ENCODE data around the gene PRICKLE1.

Gene PRICKLE1

GRCh38 chr12:42474391-42474790 lies 115.2 kb downstream of the PRICKLE1 start:
- peaks cover 3% of the 10 kb centered on the region for H3K4me1 Mint-ChIP-seq
- H3K4me3 Mint-ChIP-seq, result no peak overlapping the region
- H3K27ac Mint-ChIP-seq (ENCODE audit: low read depth), result no peak overlapping the region
- DNase-seq (ENCODE audit: low spot score in 2 of 2) (no peak), ATAC-seq (replicated peaks; ENCODE audit: extremely low read depth, poor library complexity, severe bottlenecking) (no peak)
- H3K9me3 Mint-ChIP-seq, result no peaks in the 10 kb centered on the region
- H3K27me3 Mint-ChIP-seq, result peaks cover 75% of the 10 kb centered on the region
- H3K36me3 Mint-ChIP-seq (ENCODE audit: insufficient read depth), result peaks cover 2% of the 10 kb centered on the region

GRCh38 chr12:42473561-42473960 lies 116.0 kb downstream of the PRICKLE1 start:
- DNase-seq (ENCODE audit: low spot score in 2 of 2) (no peak), ATAC-seq (replicated peaks; ENCODE audit: extremely low read depth, poor library complexity, severe bottlenecking) (no peak)
- Mint-ChIP-seq H3K27me3 (peaks cover 75% of the 10 kb centered on the region), H3K27ac (ENCODE audit: low read depth) (no peak overlapping the region), H3K4me1 (peaks cover 7% of the 10 kb centered on the region), H3K4me3 (no peak overlapping the region), H3K9me3 (no peaks in the 10 kb centered on the region), H3K36me3 (ENCODE audit: insufficient read depth) (peaks cover 2% of the 10 kb centered on the region)

DNA sequence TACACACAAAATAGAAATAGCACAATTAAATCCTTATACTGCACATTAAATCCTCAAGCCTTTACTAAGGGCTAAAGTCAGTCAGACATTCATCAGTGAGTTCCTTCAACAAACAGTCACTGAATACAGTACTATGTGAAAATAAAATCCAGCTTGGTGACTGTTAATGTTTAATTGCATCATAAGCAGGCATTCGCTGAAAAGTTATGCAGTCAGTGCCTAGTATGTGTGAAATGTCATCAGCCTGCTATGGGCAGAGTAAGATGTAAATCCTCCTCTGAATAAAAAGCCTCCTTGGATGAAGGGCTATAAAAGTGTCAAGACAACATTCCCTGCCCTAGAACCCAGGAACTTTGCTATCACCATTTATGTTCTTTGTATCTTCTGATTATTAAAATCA lies 116.4 kb downstream of the PRICKLE1 start:
- H3K36me3 Mint-ChIP-seq (ENCODE audit: insufficient read depth), result peaks cover 2% of the 10 kb centered on the region
- H3K4me1 Mint-ChIP-seq, result peaks cover 7% of the 10 kb centered on the region
- H3K4me3 Mint-ChIP-seq, result no peak overlapping the region
- no peak overlapping the region for H3K27ac Mint-ChIP-seq (ENCODE audit: low read depth)
- no peak for ATAC-seq (replicated peaks; ENCODE audit: extremely low read depth, poor library complexity, severe bottlenecking)
- H3K27me3 Mint-ChIP-seq, result peaks cover 75% of the 10 kb centered on the region
- no peaks in the 10 kb centered on the region for H3K9me3 Mint-ChIP-seq
- no peak for DNase-seq (ENCODE audit: low spot score in 2 of 2)

DNA sequence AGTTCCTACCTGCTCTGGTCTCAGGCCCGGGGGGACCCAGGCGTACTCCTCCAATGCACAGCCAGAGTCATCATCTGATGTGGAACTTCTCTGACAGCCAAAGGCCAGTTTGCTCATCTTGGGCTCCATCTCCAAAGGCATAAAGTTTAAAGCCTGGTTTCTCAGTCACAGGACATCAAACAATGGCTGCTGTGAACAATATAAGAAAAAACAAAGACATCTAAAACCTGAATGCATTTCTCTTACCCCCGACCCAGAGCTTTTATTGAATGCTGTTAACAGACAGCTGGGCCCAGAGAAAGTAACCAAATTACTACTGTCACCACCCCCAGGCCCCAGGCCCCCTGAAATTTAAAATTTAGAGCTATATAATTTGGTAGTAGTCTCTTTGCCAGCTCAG lies 117.2 kb downstream of the PRICKLE1 start:
- DNase-seq (ENCODE audit: low spot score in 2 of 2) (no peak), ATAC-seq (replicated peaks; ENCODE audit: extremely low read depth, poor library complexity, severe bottlenecking) (no peak)
- H3K9me3 Mint-ChIP-seq, result no peaks in the 10 kb centered on the region
- peaks cover 69% of the 10 kb centered on the region for H3K27me3 Mint-ChIP-seq
- H3K4me1 Mint-ChIP-seq, result peaks cover 7% of the 10 kb centered on the region
- H3K27ac Mint-ChIP-seq (ENCODE audit: low read depth), result no peak overlapping the region
- peaks cover 2% of the 10 kb centered on the region for H3K36me3 Mint-ChIP-seq (ENCODE audit: insufficient read depth)
- no peak overlapping the region for H3K4me3 Mint-ChIP-seq

DNA sequence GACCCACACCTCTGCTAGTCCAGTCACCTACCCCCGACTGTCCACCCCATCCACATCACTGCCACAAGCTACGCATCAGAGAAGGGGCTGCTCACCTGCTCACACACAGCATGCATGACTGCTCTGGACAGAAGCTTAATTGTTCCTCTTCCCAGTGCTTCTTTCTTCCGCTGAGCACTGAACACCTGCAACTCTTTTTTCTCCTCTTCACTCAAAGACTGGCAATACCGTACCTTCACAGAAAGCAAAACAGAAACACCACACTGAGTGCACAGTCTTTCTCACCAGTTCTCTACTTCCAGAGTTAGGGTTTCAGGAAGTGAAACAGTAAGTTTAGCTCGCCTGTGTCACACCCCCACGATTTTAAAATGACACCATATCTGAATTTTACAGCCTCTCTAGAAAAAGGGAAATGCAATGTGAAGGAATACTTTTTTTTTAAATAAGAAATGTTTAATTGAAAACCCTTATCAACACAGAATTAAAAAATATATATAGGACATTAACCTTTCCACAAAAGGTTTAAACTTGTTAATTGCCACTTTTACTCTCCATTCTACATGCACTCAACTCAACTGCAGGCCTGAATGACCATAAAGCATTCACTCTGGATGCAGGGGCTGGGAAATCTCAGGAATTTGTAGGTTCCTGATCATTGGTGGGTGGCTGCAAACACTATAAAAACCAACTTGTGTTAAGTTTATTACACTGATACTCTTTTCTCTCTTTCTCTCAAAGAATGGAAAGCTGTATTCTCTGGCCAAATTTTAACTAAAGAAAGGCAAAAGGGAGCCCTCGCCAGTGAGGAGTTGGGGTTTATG lies 120.0 kb downstream of the PRICKLE1 start:
- DNase-seq (ENCODE audit: low spot score in 2 of 2) (no peak), ATAC-seq (replicated peaks; ENCODE audit: extremely low read depth, poor library complexity, severe bottlenecking) (peak; percentile 59)
- H3K4me1 Mint-ChIP-seq, result peaks cover 7% of the 10 kb centered on the region
- peaks cover 80% of the 10 kb centered on the region for H3K27me3 Mint-ChIP-seq
- peaks cover 2% of the 10 kb centered on the region for H3K36me3 Mint-ChIP-seq (ENCODE audit: insufficient read depth)
- H3K4me3 Mint-ChIP-seq, result peak overlapping the region; percentile 46
- H3K9me3 Mint-ChIP-seq, result no peaks in the 10 kb centered on the region
- H3K27ac Mint-ChIP-seq (ENCODE audit: low read depth), result no peak overlapping the region

- Mint-ChIP-seq H3K27ac (ENCODE audit: low read depth) (no peak overlapping the region), H3K4me1 (peaks cover 7% of the 10 kb centered on the region)
Measured at GRCh38 chr12:42468921-42469320, 120.6 kb downstream of the PRICKLE1 start.

GRCh38 chr12:42468341-42468821 lies 121.2 kb downstream of the PRICKLE1 start:
- no peak for DNase-seq (ENCODE audit: low spot score in 2 of 2)
- Mint-ChIP-seq H3K4me3 (no peak overlapping the region), H3K9me3 (no peaks in the 10 kb centered on the region), H3K27me3 (peaks cover 81% of the 10 kb centered on the region), H3K4me1 (peaks cover 7% of the 10 kb centered on the region), H3K36me3 (ENCODE audit: insufficient read depth) (peaks cover 2% of the 10 kb centered on the region), H3K27ac (ENCODE audit: low read depth) (no peak overlapping the region)
- no peak for ATAC-seq (replicated peaks; ENCODE audit: extremely low read depth, poor library complexity, severe bottlenecking)

More at GRCh38 chr12:42468921-42469320, 120.6 kb downstream of the PRICKLE1 start:
- Mint-ChIP-seq H3K27me3 (peaks cover 84% of the 10 kb centered on the region), H3K4me3 (peak overlapping the region; percentile 46), H3K9me3 (no peaks in the 10 kb centered on the region), H3K36me3 (ENCODE audit: insufficient read depth) (peaks cover 2% of the 10 kb centered on the region)
- ATAC-seq (replicated peaks; ENCODE audit: extremely low read depth, poor library complexity, severe bottlenecking) (no peak), DNase-seq (ENCODE audit: low spot score in 2 of 2) (no peak)

DNA sequence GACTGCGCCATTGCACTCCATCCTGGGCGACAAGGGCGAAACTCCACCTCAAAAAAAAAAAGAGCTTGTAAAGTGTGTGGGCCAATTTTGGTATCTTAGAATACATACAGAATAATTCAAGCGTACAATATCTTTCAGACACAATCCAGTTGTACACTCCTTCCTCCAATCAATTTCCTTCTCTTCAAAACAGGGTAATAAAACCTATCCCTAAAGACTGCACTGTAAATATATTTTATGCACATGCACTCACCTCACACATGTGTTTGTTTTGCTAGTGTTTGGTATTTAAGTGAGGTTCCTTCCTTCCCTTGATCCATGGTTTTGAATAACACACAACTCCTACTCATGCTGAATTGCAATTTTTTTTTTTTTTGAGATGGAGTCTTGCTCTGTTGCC lies 125.9 kb downstream of the PRICKLE1 start:
- H3K9me3 Mint-ChIP-seq, result no peaks in the 10 kb centered on the region
- no peak overlapping the region for H3K27ac Mint-ChIP-seq (ENCODE audit: low read depth)
- no peaks in the 10 kb centered on the region for H3K36me3 Mint-ChIP-seq (ENCODE audit: insufficient read depth)
- no peaks in the 10 kb centered on the region for H3K4me1 Mint-ChIP-seq
- no peak for ATAC-seq (replicated peaks; ENCODE audit: extremely low read depth, poor library complexity, severe bottlenecking)
- H3K27me3 Mint-ChIP-seq, result peaks cover 41% of the 10 kb centered on the region
- no peak overlapping the region for H3K4me3 Mint-ChIP-seq
- DNase-seq (ENCODE audit: low spot score in 2 of 2), result no peak

DNA sequence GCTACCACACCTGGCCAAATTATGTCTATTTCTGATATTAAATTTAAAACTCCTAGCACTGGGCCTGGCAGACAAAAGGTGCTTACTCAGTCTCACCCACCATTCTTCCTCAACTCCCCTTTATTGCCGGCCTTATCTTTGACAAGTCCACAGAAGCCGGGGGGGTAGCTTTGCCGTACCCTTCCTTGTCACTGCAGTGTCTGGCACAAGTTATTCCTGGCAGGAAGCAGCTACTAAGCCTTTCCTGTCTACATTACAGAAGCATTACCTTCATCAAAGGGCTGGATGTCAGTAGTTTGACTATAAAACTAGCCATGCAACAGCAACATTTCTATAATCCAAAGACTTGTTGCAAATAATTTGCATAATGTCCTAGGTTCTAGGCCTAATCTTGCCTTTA lies 127.1 kb downstream of the PRICKLE1 start:
- Mint-ChIP-seq H3K9me3 (no peaks in the 10 kb centered on the region), H3K27ac (ENCODE audit: low read depth) (no peak overlapping the region), H3K27me3 (peaks cover 34% of the 10 kb centered on the region), H3K36me3 (ENCODE audit: insufficient read depth) (no peaks in the 10 kb centered on the region), H3K4me1 (no peaks in the 10 kb centered on the region), H3K4me3 (no peak overlapping the region)
- DNase-seq (ENCODE audit: low spot score in 2 of 2) (no peak), ATAC-seq (replicated peaks; ENCODE audit: extremely low read depth, poor library complexity, severe bottlenecking) (no peak)

- DNase-seq (ENCODE audit: low spot score in 2 of 2), result no peak
- no peak for ATAC-seq (replicated peaks; ENCODE audit: extremely low read depth, poor library complexity, severe bottlenecking)
- Mint-ChIP-seq H3K9me3 (no peaks in the 10 kb centered on the region), H3K4me1 (no peaks in the 10 kb centered on the region), H3K4me3 (no peak overlapping the region), H3K27me3 (peaks cover 13% of the 10 kb centered on the region), H3K27ac (ENCODE audit: low read depth) (no peak overlapping the region), H3K36me3 (ENCODE audit: insufficient read depth) (no peaks in the 10 kb centered on the region)
Measured at GRCh38 chr12:42459336-42459847, 130.2 kb downstream of the PRICKLE1 start.

- no peak overlapping the region for H3K4me3 Mint-ChIP-seq
- H3K36me3 Mint-ChIP-seq (ENCODE audit: insufficient read depth), result no peaks in the 10 kb centered on the region
- H3K4me1 Mint-ChIP-seq, result no peaks in the 10 kb centered on the region
- no peaks in the 10 kb centered on the region for H3K9me3 Mint-ChIP-seq
- DNase-seq (ENCODE audit: low spot score in 2 of 2) (no peak), ATAC-seq (replicated peaks; ENCODE audit: extremely low read depth, poor library complexity, severe bottlenecking) (no peak)
- no peak overlapping the region for H3K27ac Mint-ChIP-seq (ENCODE audit: low read depth)
- H3K27me3 Mint-ChIP-seq, result peaks cover 7% of the 10 kb centered on the region
Measured at GRCh38 chr12:42458575-42458974, 131.0 kb downstream of the PRICKLE1 start.

DNA sequence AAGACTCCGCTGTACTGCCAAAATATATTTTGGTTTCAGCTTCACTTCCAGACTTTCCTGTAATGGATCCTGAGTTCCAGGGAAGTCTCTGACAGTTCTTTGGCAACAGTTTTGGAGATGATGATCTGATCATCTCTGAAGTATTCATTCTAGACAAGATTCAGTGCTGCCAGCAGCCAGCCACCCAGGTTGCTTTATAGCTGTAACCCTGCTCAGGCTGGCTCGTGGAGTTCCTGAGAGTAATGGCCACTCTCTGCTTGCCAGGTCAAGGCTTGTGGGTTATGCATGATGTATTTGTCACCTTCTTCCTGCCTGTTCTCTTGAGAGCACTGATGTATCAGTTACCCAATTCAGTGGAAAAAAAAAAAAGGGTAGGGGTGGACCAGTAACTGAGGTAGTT lies 139.3 kb downstream of the PRICKLE1 start:
- no peak for ATAC-seq (replicated peaks; ENCODE audit: extremely low read depth, poor library complexity, severe bottlenecking)
- Mint-ChIP-seq H3K4me3 (no peak overlapping the region), H3K4me1 (no peaks in the 10 kb centered on the region), H3K27ac (ENCODE audit: low read depth) (no peak overlapping the region), H3K9me3 (no peaks in the 10 kb centered on the region), H3K36me3 (ENCODE audit: insufficient read depth) (peaks cover 15% of the 10 kb centered on the region), H3K27me3 (no peaks in the 10 kb centered on the region)
- no peak for DNase-seq (ENCODE audit: low spot score in 2 of 2)

GRCh38 chr12:42448841-42449240 lies 140.7 kb downstream of the PRICKLE1 start:
- peaks cover 18% of the 10 kb centered on the region for H3K36me3 Mint-ChIP-seq (ENCODE audit: insufficient read depth)
- ATAC-seq (replicated peaks; ENCODE audit: extremely low read depth, poor library complexity, severe bottlenecking) (no peak), DNase-seq (ENCODE audit: low spot score in 2 of 2) (no peak)
- no peaks in the 10 kb centered on the region for H3K4me1 Mint-ChIP-seq
- H3K27ac Mint-ChIP-seq (ENCODE audit: low read depth), result no peak overlapping the region
- H3K4me3 Mint-ChIP-seq, result no peak overlapping the region
- H3K9me3 Mint-ChIP-seq, result no peaks in the 10 kb centered on the region
- H3K27me3 Mint-ChIP-seq, result no peaks in the 10 kb centered on the region
